Measurements from ENCODE around the gene GAREM1.

GAREM1 gene

GRCh38 chr18:32459361-32460101 is 11.2 kb downstream of the GAREM1 start:
- no peak overlapping the region for H3K4me3 ChIP-seq (replicated peaks; ENCODE audit: low read depth, low read length)
- no peak for TF ChIP-seq CTCF (IDR thresholded peaks at IDR 0.05; ENCODE audit: low read length, missing control alignments)
- DNase-seq (ENCODE audit: low read depth), result no peak

- no peak for TF ChIP-seq CTCF (IDR thresholded peaks at IDR 0.05; ENCODE audit: low read length, missing control alignments)
- H3K4me3 ChIP-seq (replicated peaks; ENCODE audit: low read depth, low read length), result no peak overlapping the region
- DNase-seq (ENCODE audit: low read depth), result no peak
These were observed 15.3 kb downstream of the GAREM1 start for GRCh38 chr18:32455361-32455760.

GRCh38 chr18:32454593-32454992 is 16.1 kb downstream of the GAREM1 start:
- no peak overlapping the region for H3K4me3 ChIP-seq (replicated peaks; ENCODE audit: low read depth, low read length)
- TF ChIP-seq CTCF (IDR thresholded peaks at IDR 0.05; ENCODE audit: low read length, missing control alignments), result no peak
- no peak for DNase-seq (ENCODE audit: low read depth)

GRCh38 chr18:32450874-32451273 is 19.8 kb downstream of the GAREM1 start:
- no peak for DNase-seq (ENCODE audit: low read depth)
- H3K4me3 ChIP-seq (replicated peaks; ENCODE audit: low read depth, low read length), result no peak overlapping the region
- no peak for TF ChIP-seq CTCF (IDR thresholded peaks at IDR 0.05; ENCODE audit: low read length, missing control alignments)

- no peak for TF ChIP-seq CTCF (IDR thresholded peaks at IDR 0.05; ENCODE audit: low read length, missing control alignments)
- DNase-seq (ENCODE audit: low read depth), result no peak
- H3K4me3 ChIP-seq (replicated peaks; ENCODE audit: low read depth, low read length), result no peak overlapping the region
These were observed 20.5 kb downstream of the GAREM1 start for GRCh38 chr18:32450026-32450691.

GRCh38 chr18:32446780-32447179 is 23.9 kb downstream of the GAREM1 start:
- no peak overlapping the region for H3K4me3 ChIP-seq (replicated peaks; ENCODE audit: low read depth, low read length)
- DNase-seq (ENCODE audit: low read depth), result no peak
- TF ChIP-seq CTCF (IDR thresholded peaks at IDR 0.05; ENCODE audit: low read length, missing control alignments), result no peak
